ENCODE measurements around the gene DPP6. TPM values are rescaled to one million over a fixed set of nuclear protein-coding genes. Genes with fewer than 3 reads are reported as not detected.

The DPP6 gene
- total RNA-seq, 1 experiment from 2014 or later: not detected

GRCh38 chr7:154310114-154310513 lies 257.9 kb downstream of the DPP6 start:
- Histone ChIP-seq H3K27me3 (replicated peaks; ENCODE audit: insufficient read depth, low read depth, low read length, poor library complexity) (peaks cover 3% of the 10 kb centered on the region), H3K4me3 (ENCODE audit: low read depth, low read length, poor library complexity, severe bottlenecking) (no peak overlapping the region), H3K4me1 (ENCODE audit: insufficient read depth, low read length, poor library complexity, severe bottlenecking) (no peaks in the 10 kb centered on the region), H3K27ac (ENCODE audit: low read depth, low read length, poor library complexity, severe bottlenecking) (no peak overlapping the region), H3K36me3 (ENCODE audit: insufficient read depth, low read length, poor library complexity, severe bottlenecking) (no peaks in the 10 kb centered on the region), H3K9me3 (ENCODE audit: low read depth, low read length, poor library complexity, severe bottlenecking) (no peaks in the 10 kb centered on the region)
- no TSS peak for BruUV-seq (replicated peaks)
- ChIA-PET POLR2A (ENCODE audit: low non-redundant PET) (no interaction called here), CTCF (no interaction called here)
- no peak for DNase-seq (ENCODE audit: low spot score)
- intact Hi-C loops (cut with micrococcal nuclease; ENCODE audit: unreplicated experiment): no loop called here
- TF ChIP-seq CTCF (conservative IDR thresholded peaks at IDR 0.05; ENCODE audit: low read depth, low read length) (no peak), EZH2 (IDR thresholded peaks at IDR 0.05; ENCODE audit: borderline replicate concordance, low read depth, low read length, poor library complexity, severe bottlenecking) (no peak)

- ChIA-PET CTCF (no interaction called here), POLR2A (ENCODE audit: low non-redundant PET) (no interaction called here)
- no peak for TF ChIP-seq CTCF (conservative IDR thresholded peaks at IDR 0.05; ENCODE audit: low read depth, low read length)
- TF ChIP-seq EZH2 (IDR thresholded peaks at IDR 0.05; ENCODE audit: borderline replicate concordance, low read depth, low read length, poor library complexity, severe bottlenecking): no peak
- H3K9me3 ChIP-seq (ENCODE audit: low read depth, low read length, poor library complexity, severe bottlenecking): no peaks in the 10 kb centered on the region
- H3K4me3 ChIP-seq (ENCODE audit: low read depth, low read length, poor library complexity, severe bottlenecking): no peak overlapping the region
- H3K36me3 ChIP-seq (ENCODE audit: insufficient read depth, low read length, poor library complexity, severe bottlenecking): no peaks in the 10 kb centered on the region
- H3K27me3 ChIP-seq (replicated peaks; ENCODE audit: insufficient read depth, low read depth, low read length, poor library complexity): no peaks in the 10 kb centered on the region
- intact Hi-C loops (cut with micrococcal nuclease; ENCODE audit: unreplicated experiment): no loop called here
- H3K4me1 ChIP-seq (ENCODE audit: insufficient read depth, low read length, poor library complexity, severe bottlenecking): no peaks in the 10 kb centered on the region
- no TSS peak for BruUV-seq (replicated peaks)
- DNase-seq (ENCODE audit: low spot score): no peak
- no peak overlapping the region for H3K27ac ChIP-seq (ENCODE audit: low read depth, low read length, poor library complexity, severe bottlenecking)
Observed at GRCh38 chr7:154324196-154324595, 272.0 kb downstream of the DPP6 start.

- no peak for DNase-seq (ENCODE audit: low spot score)
- Histone ChIP-seq H3K27me3 (replicated peaks; ENCODE audit: insufficient read depth, low read depth, low read length, poor library complexity) (no peaks in the 10 kb centered on the region), H3K4me3 (ENCODE audit: low read depth, low read length, poor library complexity, severe bottlenecking) (no peak overlapping the region), H3K4me1 (ENCODE audit: insufficient read depth, low read length, poor library complexity, severe bottlenecking) (no peaks in the 10 kb centered on the region), H3K36me3 (ENCODE audit: insufficient read depth, low read length, poor library complexity, severe bottlenecking) (no peaks in the 10 kb centered on the region), H3K9me3 (ENCODE audit: low read depth, low read length, poor library complexity, severe bottlenecking) (no peaks in the 10 kb centered on the region), H3K27ac (ENCODE audit: low read depth, low read length, poor library complexity, severe bottlenecking) (no peak overlapping the region)
- CTCF ChIA-PET: no interaction called here
- no TSS peak for BruUV-seq (replicated peaks)
- intact Hi-C loops (cut with micrococcal nuclease; ENCODE audit: unreplicated experiment): no loop called here
- POLR2A ChIA-PET (ENCODE audit: low non-redundant PET): no interaction called here
- TF ChIP-seq CTCF (conservative IDR thresholded peaks at IDR 0.05; ENCODE audit: low read depth, low read length) (no peak), EZH2 (IDR thresholded peaks at IDR 0.05; ENCODE audit: borderline replicate concordance, low read depth, low read length, poor library complexity, severe bottlenecking) (no peak)
Observed at GRCh38 chr7:154326421-154326820, 274.2 kb downstream of the DPP6 start.

All from A673 (cell line).